ENCODE data around the gene TRAPPC2. TPM values are rescaled to one million over a fixed set of nuclear protein-coding genes. Genes with fewer than 3 reads are reported as not detected.
"Not testable (repeated sequence)": the region's sequence is repeated elsewhere in the genome, so short reads cannot be mapped to it uniquely, and the experiment has no call there.

The TRAPPC2 gene
- polyA plus RNA-seq, 1 experiment = 11.1 TPM

- POLR2A ChIA-PET = interaction anchor here (1.0 to 1.3 kb wide), 2 partner anchors 19 to 47 kb away, joined by 3 to 5 read pairs; partner anchors contain the start of gene OFD1
- peak overlapping the region; percentile 59 for H3K4me3 ChIP-seq (ENCODE audit: low read depth, low read length)
- no peaks in the 10 kb centered on the region for H3K27me3 ChIP-seq (ENCODE audit: control insufficient read depth, insufficient read depth, low read length)
- H3K27ac ChIP-seq (ENCODE audit: low read depth, low read length) = no peak overlapping the region
- DNase-seq (ENCODE audit: low read depth, low spot score) = no peak
- TF ChIP-seq CTCF (IDR thresholded peaks at IDR 0.05; ENCODE audit: low read depth, low read length) = no peak
- no peaks in the 10 kb centered on the region for H3K9me3 ChIP-seq (ENCODE audit: control insufficient read depth, insufficient read depth, low read length)
- CTCF ChIA-PET = interaction anchor here (0.7 to 1.2 kb wide), 2 partner anchors 30 to 741 kb away, joined by 3 to 4 read pairs; no protein-coding TSS in a partner anchor
Observed at GRCh38 chrX:13688384-13688957, 45.9 kb downstream of the TRAPPC2 start.

DNA sequence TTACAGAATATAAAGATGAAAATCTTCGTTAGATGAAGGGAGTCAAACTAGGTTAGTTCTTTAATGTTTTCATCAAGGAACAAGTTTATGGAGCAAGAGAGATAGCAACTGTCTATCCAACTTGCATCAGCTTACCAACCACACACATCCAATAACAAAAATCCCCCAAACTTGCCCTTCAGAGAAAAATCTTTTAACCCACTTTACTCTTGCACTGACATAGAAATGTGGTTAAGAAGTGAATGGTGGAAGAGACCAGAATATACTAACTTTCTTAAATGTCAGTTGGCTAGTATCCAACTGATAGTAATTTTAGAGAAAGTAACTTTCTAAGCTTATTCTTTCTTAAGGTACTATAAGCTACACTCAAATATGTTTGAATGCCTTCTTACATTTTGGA is 47.2 kb downstream of the TRAPPC2 start:
- no peak overlapping the region for H3K27ac ChIP-seq (ENCODE audit: low read depth, low read length)
- H3K27me3 ChIP-seq (ENCODE audit: control insufficient read depth, insufficient read depth, low read length) = no peaks in the 10 kb centered on the region
- ChIA-PET POLR2A (no interaction called here), CTCF (interaction anchor here (1.6 kb wide), 1 partner anchor 180 kb away, joined by 5 read pairs; no protein-coding TSS in a partner anchor)
- no peak overlapping the region for H3K4me3 ChIP-seq (ENCODE audit: low read depth, low read length)
- no peaks in the 10 kb centered on the region for H3K9me3 ChIP-seq (ENCODE audit: control insufficient read depth, insufficient read depth, low read length)
- TF ChIP-seq CTCF (IDR thresholded peaks at IDR 0.05; ENCODE audit: low read depth, low read length) = no peak
- no peak for DNase-seq (ENCODE audit: low read depth, low spot score)

GRCh38 chrX:13685126-13685763 is 49.2 kb downstream of the TRAPPC2 start:
- H3K4me3 ChIP-seq (ENCODE audit: low read depth, low read length) = no peak overlapping the region
- CTCF ChIA-PET = no interaction called here
- H3K27ac ChIP-seq (ENCODE audit: low read depth, low read length) = no peak overlapping the region
- H3K9me3 ChIP-seq (ENCODE audit: control insufficient read depth, insufficient read depth, low read length) = no peaks in the 10 kb centered on the region
- TF ChIP-seq CTCF (IDR thresholded peaks at IDR 0.05; ENCODE audit: low read depth, low read length) = no peak
- no peaks in the 10 kb centered on the region for H3K27me3 ChIP-seq (ENCODE audit: control insufficient read depth, insufficient read depth, low read length)
- DNase-seq (ENCODE audit: low read depth, low spot score) = no peak
- POLR2A ChIA-PET = no interaction called here

- Histone ChIP-seq H3K27me3 (ENCODE audit: control insufficient read depth, insufficient read depth, low read length) (no peaks in the 10 kb centered on the region), H3K4me3 (ENCODE audit: low read depth, low read length) (no peak overlapping the region), H3K9me3 (ENCODE audit: control insufficient read depth, insufficient read depth, low read length) (no peaks in the 10 kb centered on the region), H3K27ac (ENCODE audit: low read depth, low read length) (no peak overlapping the region)
- POLR2A ChIA-PET = no interaction called here
- no peak for TF ChIP-seq CTCF (IDR thresholded peaks at IDR 0.05; ENCODE audit: low read depth, low read length)
- CTCF ChIA-PET = no interaction called here
- DNase-seq (ENCODE audit: low read depth, low spot score) = no peak
Observed at GRCh38 chrX:13684361-13684760, 50.1 kb downstream of the TRAPPC2 start.

DNA sequence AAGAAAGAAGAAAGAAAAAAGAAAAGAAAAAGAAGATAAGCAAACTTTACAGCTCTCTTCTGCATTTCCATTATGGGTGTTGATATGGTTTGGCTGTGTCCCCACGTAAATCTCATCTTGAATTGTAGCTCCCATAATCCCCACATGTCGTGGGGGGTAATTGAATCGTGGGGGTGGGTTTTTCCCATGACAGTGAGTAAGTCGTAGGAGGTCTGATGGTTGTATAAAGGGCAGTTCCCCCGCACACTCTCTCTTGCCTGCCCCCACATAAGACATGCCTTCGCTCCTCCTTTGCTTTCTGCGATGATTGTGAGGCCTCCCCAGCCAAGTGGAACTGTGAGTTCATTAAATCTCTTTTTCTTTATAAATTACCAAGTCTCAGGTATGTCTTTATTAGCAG is 52.8 kb downstream of the TRAPPC2 start:
- POLR2A ChIA-PET = no interaction called here

GRCh38 chrX:13679700-13680099 is 54.7 kb downstream of the TRAPPC2 start:
- H3K4me3 ChIP-seq (ENCODE audit: low read depth, low read length); POLR2A ChIA-PET: not testable (repeated sequence)

More for the DNA sequence above, 52.8 kb downstream of the TRAPPC2 start:
- no peak for DNase-seq (ENCODE audit: low read depth, low spot score)
- H3K27ac ChIP-seq (ENCODE audit: low read depth, low read length) = no peak overlapping the region
- H3K4me3 ChIP-seq (ENCODE audit: low read depth, low read length) = no peak overlapping the region
- H3K9me3 ChIP-seq (ENCODE audit: control insufficient read depth, insufficient read depth, low read length) = no peaks in the 10 kb centered on the region
- no peaks in the 10 kb centered on the region for H3K27me3 ChIP-seq (ENCODE audit: control insufficient read depth, insufficient read depth, low read length)
- no peak for TF ChIP-seq CTCF (IDR thresholded peaks at IDR 0.05; ENCODE audit: low read depth, low read length)
- CTCF ChIA-PET = no interaction called here

More at GRCh38 chrX:13679700-13680099, 54.7 kb downstream of the TRAPPC2 start:
- CTCF ChIA-PET = interaction anchor here (0.9 kb wide), 1 partner anchor 11 kb away, joined by 3 read pairs; no protein-coding TSS in a partner anchor
- not testable (repeated sequence) for H3K9me3 ChIP-seq (ENCODE audit: control insufficient read depth, insufficient read depth, low read length); DNase-seq (ENCODE audit: low read depth, low spot score); H3K27me3 ChIP-seq (ENCODE audit: control insufficient read depth, insufficient read depth, low read length); H3K27ac ChIP-seq (ENCODE audit: low read depth, low read length)

Measured in AG04450 (cell line).